Sigmoid colon (tissue), 7 donors: ENCODE results near the gene NEXN. TPM values are rescaled to one million over a fixed set of nuclear protein-coding genes. Genes with fewer than 3 reads are reported as not detected.
"Not testable (repeated sequence)": the region's sequence is repeated elsewhere in the genome, so short reads cannot be mapped to it uniquely, and the experiment has no call there.

Source experiments
- DNase-seq: peaks from one replicate; pipeline ENCODE4 v3.0.0-alpha.2; 2019
- H3K27ac ChIP-seq, 4 donors: fragments of 200-600 bp; sonication (generic); one replicate each; pipeline ENCODE4 v1.5.1; 2016 to 2019; ENCODE audit warnings: mild to moderate bottlenecking in 1 of 4
- H3K27me3 ChIP-seq, 3 donors: fragments of 200-600 bp; sonication (generic); one replicate each; pipeline ENCODE4 v1.5.1; 2019; ENCODE audit warnings: mild to moderate bottlenecking in 1 of 3
- H3K36me3 ChIP-seq, 4 donors: fragments of 200-600 bp; sonication (generic); one replicate each; pipeline ENCODE4 v1.5.1; 2016 to 2019
- H3K4me1 ChIP-seq, 4 donors: fragments of 200-600 bp; sonication (generic); one replicate each; pipeline ENCODE4 v1.5.1; 2017 to 2019
- H3K4me3 ChIP-seq, 4 donors: fragments of 200-600 bp; sonication (generic); one replicate each; pipeline ENCODE4 v1.5.1; 2017 to 2019; ENCODE audit warnings: mild to moderate bottlenecking in 2 of 4, moderate library complexity in 1 of 4
- H3K9me3 ChIP-seq, 4 donors: fragments of 200-600 bp in 3 of 4; sonication (generic) in 3 of 4; one replicate each; pipeline versions ENCODE4 v1.5.1 to v1.6.1; 2013 to 2019
- CTCF ChIP-seq, 4 experiments: fragments of 450-650 bp in 3 of 4; fragments of 200-600 bp in 1 of 4; IDR thresholded peaks; one replicate each; pipeline ENCODE4 v1.5.1; 2016 to 2019; ENCODE audit warnings: antibody characterized with exemption in 4 of 4, mild to moderate bottlenecking in 3 of 4, moderate library complexity in 2 of 4
- EP300 ChIP-seq, 4 donors: sonication (generic); formaldehyde crosslinking; IDR thresholded peaks; one replicate each; pipeline ENCODE4 v1.6.1; 2017; ENCODE audit warnings: antibody characterized with exemption in 4 of 4
- POLR2A ChIP-seq, 2 donors: fragments of 450-650 bp; IDR thresholded peaks; one replicate each; pipeline ENCODE4 v1.6.1; 2016; ENCODE audit warnings: antibody characterized with exemption in 2 of 2, mild to moderate bottlenecking in 2 of 2, moderate library complexity in 2 of 2
- POLR2AphosphoS5 ChIP-seq, 4 donors: sonication (generic); formaldehyde crosslinking; IDR thresholded peaks; one replicate each; pipeline ENCODE4 v1.6.1; 2017; ENCODE audit warnings: antibody characterized with exemption in 4 of 4
- WGBS, 2 donors: extraction: QIAGEN DNeasy Blood & Tissue Kit; methylation state at CpG; one replicate each; pipeline ENCODE4 v1.1.7; 2013; 5-methylcytosine and 5-hydroxymethylcytosine counted together
- intact Hi-C: fragments of 100-400 bp; cut with DNase I; formaldehyde crosslinking; loops from one replicate; pipeline ENCODE4 v1.15.1; 2023
- polyA plus RNA-seq, 3 donors: library from polyadenylated mRNA; stranded (reverse); fragments of 200-250 nt; gene quantifications; one replicate each; pipeline ENCODE4 v1.2.3, GENCODE V29; 2013
- total RNA-seq, 4 donors: library from RNA; depleted of rRNA; stranded (reverse); fragments of >200 nt; gene quantifications; one replicate each; pipeline ENCODE4 v1.1.0, GENCODE V29; 2016
- donor health status: healthy with polysubstance abuse.
- donor health status: Bipolar disorder and iron deficiency.
- donor health status: healthy.

The NEXN gene
- total and polyA plus RNA-seq, 7 donors, result 4.2 to 158 (median 68.8) TPM

DNA sequence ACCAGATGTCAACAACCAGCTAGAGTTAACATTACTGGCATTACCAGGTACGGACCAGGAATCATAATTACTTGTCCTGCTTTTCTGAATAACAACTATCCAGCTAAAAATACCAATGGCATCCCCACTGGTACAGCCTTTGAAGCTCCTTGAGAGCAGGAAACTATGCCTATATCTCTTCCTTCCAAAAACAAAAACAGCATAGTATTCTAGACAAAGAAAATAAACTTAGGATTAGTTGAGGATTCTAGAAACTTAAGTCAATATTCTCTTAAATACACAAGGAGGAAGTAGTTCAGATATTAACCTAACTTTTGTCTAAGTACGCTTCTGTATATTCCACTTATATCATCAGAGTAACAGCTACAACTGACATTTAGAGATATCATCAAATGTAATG, 87.5 kb downstream of the NEXN start:
- WGBS, 2 donors, result 15 to 35% methylated on average over 2 of the region's 2 CpGs
- peak overlapping the region; percentile 8 to 99 (median 94) for H3K27ac ChIP-seq
- peaks cover 0 to 62% (median 59%) of the 10 kb centered on the region in 4 donors for H3K4me1 ChIP-seq

GRCh38 chr1:77976433-77977076, 88.1 kb downstream of the NEXN start:
- 69 to 74% methylated on average over 13 of the region's 13 CpGs for WGBS, 2 donors
- Histone ChIP-seq H3K9me3 (no peaks in the 10 kb centered on the region), H3K27me3 (no peaks in the 10 kb centered on the region), H3K4me3 (peak overlapping the region in 3 of 4 donors; percentile 63 to 85 (median 83)), H3K36me3 (no peaks in the 10 kb centered on the region), H3K4me1 (peaks cover 0 to 66% (median 59%) of the 10 kb centered on the region in 4 donors), H3K27ac (peak overlapping the region; percentile 91 to 99 (median 97))
- intact Hi-C loops, result loop anchor here (5.0 to 10.0 kb wide), 3 partner anchors 142 to 392 kb away; partner anchors contain the start of gene ZZZ3
- no peak for DNase-seq
- no peak for TF ChIP-seq POLR2AphosphoS5 (IDR thresholded peaks at IDR 0.05)
- TF ChIP-seq POLR2A (IDR thresholded peaks at IDR 0.05), result no peak
- TF ChIP-seq CTCF (IDR thresholded peaks at IDR 0.05), result no peak
- TF ChIP-seq EP300 (IDR thresholded peaks at IDR 0.05), result no peak

More for the DNA sequence above, 87.5 kb downstream of the NEXN start:
- H3K27me3 ChIP-seq, result no peaks in the 10 kb centered on the region
- no peak for DNase-seq
- H3K4me3 ChIP-seq, result peak overlapping the region in 1 of 4 donors; percentile 85
- no peaks in the 10 kb centered on the region for H3K36me3 ChIP-seq
- H3K9me3 ChIP-seq, result no peaks in the 10 kb centered on the region
- intact Hi-C loops, result loop anchor here (5.0 to 10.0 kb wide), 3 partner anchors 141 to 391 kb away; partner anchors contain the start of gene ZZZ3
- no peak for TF ChIP-seq CTCF (IDR thresholded peaks at IDR 0.05)
- TF ChIP-seq POLR2A (IDR thresholded peaks at IDR 0.05), result no peak

DNA sequence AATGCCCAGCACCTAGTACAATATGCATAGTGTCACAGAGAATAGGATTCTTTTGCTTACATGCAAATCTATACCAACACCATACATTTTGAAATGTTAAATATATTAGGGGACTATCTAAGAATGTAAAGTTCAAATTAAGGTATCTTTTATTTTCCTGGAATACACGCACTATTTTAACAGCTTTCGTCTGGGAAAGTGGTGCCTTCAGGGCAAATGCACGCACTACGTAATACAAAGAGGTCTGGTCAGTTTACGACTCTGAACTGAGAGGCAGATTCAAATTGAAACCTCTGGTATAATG, 89.5 kb downstream of the NEXN start:
- intact Hi-C loops, result loop anchor here (2.0 to 10.0 kb wide), 4 partner anchors 137 to 393 kb away; partner anchors contain the start of gene ZZZ3
- WGBS, 2 donors, result 0% methylated on average over 5 of the region's 5 CpGs

DNA sequence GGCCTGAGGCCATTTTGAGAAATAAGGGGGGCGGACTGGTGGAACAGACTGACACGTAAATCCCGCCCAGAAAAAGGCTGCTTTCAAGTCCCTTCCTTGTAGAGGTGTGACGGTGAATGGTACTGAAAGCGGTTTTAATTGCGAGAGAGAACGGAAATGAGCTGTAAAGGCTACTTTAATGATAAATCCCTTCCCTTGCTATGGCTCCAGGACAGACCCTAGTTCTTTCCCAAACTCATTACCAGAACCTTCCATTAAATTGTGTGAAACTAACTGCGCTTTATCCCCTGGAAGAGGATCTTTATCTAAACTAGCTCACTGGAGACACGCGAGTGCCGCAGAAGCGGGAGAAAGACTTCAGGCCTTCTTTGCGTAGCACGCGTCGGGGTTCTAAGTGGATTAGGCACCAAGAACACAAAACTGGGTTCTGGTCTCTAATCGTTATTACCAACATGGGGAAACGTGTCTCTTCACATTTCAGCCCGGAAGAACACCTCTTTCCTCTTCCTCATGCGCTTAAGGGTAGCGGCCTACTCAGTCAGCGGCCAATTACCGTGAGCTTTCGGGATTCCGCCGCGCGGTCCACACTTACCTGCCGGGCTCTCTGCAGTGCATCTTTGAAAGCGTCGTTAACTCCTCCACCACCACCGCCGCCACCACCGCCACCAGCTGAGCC, 90.0 kb downstream of the NEXN start:
- TF ChIP-seq POLR2AphosphoS5 (IDR thresholded peaks at IDR 0.05) (peak in 2 of 4 donors; percentile 68 to 82), EP300 (IDR thresholded peaks at IDR 0.05) (no peak), POLR2A (IDR thresholded peaks at IDR 0.05) (peak; percentile 25 to 27)
- H3K4me3 ChIP-seq, result peak overlapping the region; percentile 63 to 85 (median 82)
- H3K9me3 ChIP-seq, result no peaks in the 10 kb centered on the region
- 0% methylated on average over 34 of the region's 34 CpGs for WGBS, 2 donors
- no peaks in the 10 kb centered on the region for H3K36me3 ChIP-seq
- intact Hi-C loops, result loop anchor here (2.0 to 10.0 kb wide), 4 partner anchors 136 to 394 kb away; partner anchors contain the start of gene ZZZ3
- H3K27ac ChIP-seq, result peak overlapping the region; percentile 91 to 99 (median 97)
- peaks cover 0 to 48% (median 48%) of the 10 kb centered on the region in 4 donors for H3K4me1 ChIP-seq
- peak; percentile 89 for DNase-seq
- no peaks in the 10 kb centered on the region for H3K27me3 ChIP-seq

More for the DNA sequence above, 89.5 kb downstream of the NEXN start:
- no peaks in the 10 kb centered on the region for H3K36me3 ChIP-seq
- no peak for TF ChIP-seq POLR2A (IDR thresholded peaks at IDR 0.05)
- TF ChIP-seq POLR2AphosphoS5 (IDR thresholded peaks at IDR 0.05), result peak in 1 of 4 donors; percentile 76
- no peaks in the 10 kb centered on the region for H3K27me3 ChIP-seq
- H3K4me3 ChIP-seq, result peak overlapping the region; percentile 63 to 85 (median 82)
- H3K27ac ChIP-seq, result peak overlapping the region; percentile 91 to 99 (median 97)
- H3K9me3 ChIP-seq, result no peaks in the 10 kb centered on the region
- DNase-seq, result no peak
- H3K4me1 ChIP-seq, result peaks cover 0 to 53% (median 50%) of the 10 kb centered on the region in 4 donors

DNA sequence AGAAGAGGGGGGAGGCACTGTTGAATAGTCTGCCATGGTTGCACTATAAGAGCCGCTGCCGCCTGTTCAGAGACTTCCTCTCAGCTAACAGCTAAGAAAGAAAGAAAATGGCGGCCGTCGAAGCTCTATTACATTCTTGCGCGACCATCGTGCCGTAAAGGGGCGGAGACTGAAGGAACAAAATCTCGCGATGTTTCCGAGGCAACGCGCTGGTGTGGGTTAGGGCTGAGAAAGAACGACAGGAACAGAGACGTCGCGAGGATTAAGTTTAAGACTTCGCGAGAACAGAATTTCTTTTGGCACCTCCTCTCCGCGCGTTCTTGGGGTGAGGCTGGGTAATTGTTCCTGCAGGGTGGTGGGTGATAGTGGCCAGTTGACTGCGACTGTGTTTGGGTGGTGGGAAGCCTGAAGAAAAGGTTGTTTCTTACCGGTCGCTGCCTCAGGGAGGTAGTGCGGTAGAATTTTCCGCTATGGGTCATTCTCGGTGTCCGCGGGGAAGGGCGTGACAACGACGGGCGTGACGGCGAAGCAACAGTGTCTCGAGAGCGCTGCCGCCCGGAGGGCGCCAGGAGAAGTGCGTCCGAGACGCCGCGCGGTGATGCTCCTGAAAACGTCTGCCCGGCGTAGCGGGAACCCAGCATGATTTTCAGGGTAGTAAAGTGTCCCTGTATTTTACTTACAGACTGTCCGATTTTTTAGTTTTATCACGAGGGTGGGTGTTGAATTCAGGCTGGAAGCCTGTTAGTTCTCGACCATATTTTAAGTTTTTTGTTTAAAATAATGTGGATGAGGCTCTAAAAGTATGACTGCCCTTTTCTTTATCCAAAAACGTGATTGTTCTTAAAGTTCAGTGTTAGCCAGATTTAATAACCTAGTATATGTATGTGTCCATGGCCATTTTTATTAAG, 90.8 kb downstream of the NEXN start, which contains the start of gene FUBP1:
FUBP1 (minus strand) TSS at position 104 of the 908 bp plus-strand sequence; CDS start at position 36, 68 bp downstream.
- intact Hi-C loops, result loop anchor here (1.0 to 10.0 kb wide), 5 partner anchors 25 to 394 kb away; partner anchors contain the start of genes DNAJB4 and ZZZ3
- H3K4me1 ChIP-seq, result peaks cover 0 to 47% (median 44%) of the 10 kb centered on the region in 4 donors
- H3K27me3 ChIP-seq, result no peaks in the 10 kb centered on the region
- WGBS, 2 donors, result 0% methylated on average over 57 of the region's 57 CpGs
- no peaks in the 10 kb centered on the region for H3K9me3 ChIP-seq
- H3K4me3 ChIP-seq, result peak within 1 kb of the TSS; percentile 63 to 85 (median 82)
- H3K27ac ChIP-seq, result peak within 1 kb of the TSS; percentile 91 to 99 (median 97)
- TF ChIP-seq CTCF (IDR thresholded peaks at IDR 0.05), result peak; percentile 61 to 80 (median 66)
- TF ChIP-seq POLR2AphosphoS5 (IDR thresholded peaks at IDR 0.05), result peak; percentile 67 to 87 (median 80)
- TF ChIP-seq EP300 (IDR thresholded peaks at IDR 0.05), result peak in 1 of 4 donors; percentile 32
- TF ChIP-seq POLR2A (IDR thresholded peaks at IDR 0.05), result peak; percentile 58 to 63
- H3K36me3 ChIP-seq, result no peaks in the 10 kb centered on the region
- DNase-seq, result peak; percentile 98

- H3K36me3 ChIP-seq, H3K9me3 ChIP-seq, DNase-seq, H3K4me3 ChIP-seq, H3K27me3 ChIP-seq, intact Hi-C loops: not testable (repeated sequence)
- whole genome bisulfite sequencing, 2 donors, result 44 to 78% methylated on average over 8 of the region's 8 CpGs
- H3K4me1 ChIP-seq, result peaks cover 0 to 27% (median 19%) of the 10 kb centered on the region in 4 donors
- peak overlapping the region in 2 of 4 donors; percentile 9 to 33 for H3K27ac ChIP-seq
Measured at GRCh38 chr1:77983352-77983996, 95.0 kb downstream of the NEXN start.
